Measurements from ENCODE around the gene STARD9. TPM values are rescaled to one million over a fixed set of nuclear protein-coding genes. Genes with fewer than 3 reads are reported as not detected.

The STARD9 gene
- total RNA-seq, 1 experiment from 2014 or later, result 5.0 TPM

DNA sequence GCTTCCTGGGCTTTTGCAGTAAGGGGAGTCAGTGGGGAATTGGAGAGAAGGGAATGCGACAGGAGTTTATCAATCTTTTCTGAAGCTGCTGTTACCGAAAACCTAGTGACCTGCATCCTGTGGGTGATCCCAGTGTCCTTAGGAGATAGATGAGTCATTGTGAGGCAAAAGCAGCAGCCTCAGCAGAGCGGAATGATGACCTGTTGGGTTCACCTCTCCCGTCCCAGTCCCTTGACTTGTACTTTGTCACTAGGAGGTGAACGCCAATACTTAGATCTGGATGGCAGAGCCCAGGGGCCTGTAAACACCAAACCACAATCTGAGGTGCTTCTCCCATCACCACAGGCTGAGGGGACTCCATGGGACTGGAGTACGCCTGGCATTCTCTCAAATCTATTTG, 143.6 kb downstream of the STARD9 start:
- no peak overlapping the region for H3K27ac ChIP-seq (ENCODE audit: low read depth, low read length)
- no peaks in the 10 kb centered on the region for H3K4me1 ChIP-seq (ENCODE audit: control insufficient read depth in 1 of 2, insufficient read depth in 2 of 2, low read length in 2 of 2)
- H3K4me3 ChIP-seq (replicated peaks in 1 of 2; ENCODE audit: low read depth in 1 of 2, low read length in 2 of 2), result no peak overlapping the region
- H3K36me3 ChIP-seq (ENCODE audit: control insufficient read depth in 1 of 2, insufficient read depth in 2 of 2, low read length in 2 of 2), result peaks cover under 1 to 6% of the 10 kb centered on the region in 2 experiments; a peak in 2 of 4 replicates
- H3K9me3 ChIP-seq (ENCODE audit: control insufficient read depth in 1 of 2, insufficient read depth in 1 of 2, low read depth in 1 of 2, low read length in 2 of 2), result no peaks in the 10 kb centered on the region
- ATAC-seq (no peak), DNase-seq (ENCODE audit: low read depth, low spot score) (no peak)
- H3K79me2 ChIP-seq (ENCODE audit: insufficient read depth, low read length), result no peaks in the 10 kb centered on the region
- H3K9me2 ChIP-seq (ENCODE audit: insufficient read depth), result no peaks in the 10 kb centered on the region
- no TSS peak for BruUV-seq (replicated peaks)
- POLR2A ChIA-PET, result no interaction called here
- TF ChIP-seq FOSL1 (IDR thresholded peaks at IDR 0.05; ENCODE audit: low read depth) (no peak), CBX3 (IDR thresholded peaks at IDR 0.05; ENCODE audit: low read depth) (no peak), SRF (IDR thresholded peaks at IDR 0.05; ENCODE audit: low read depth) (no peak), EZH2phosphoT487 (IDR thresholded peaks at IDR 0.05; ENCODE audit: borderline replicate concordance) (no peak)
- CTCF ChIA-PET, result no interaction called here
- no peak overlapping the region for H2AFZ ChIP-seq (ENCODE audit: low read depth, low read length, poor library complexity, severe bottlenecking)
- H3K4me2 ChIP-seq (ENCODE audit: low read length), result no peak overlapping the region
- RAD21 ChIA-PET (ENCODE audit: low non-redundant PET in 1 of 2, low total read pairs in 2 of 2, uncharacterized antibody in 2 of 2, unreplicated experiment in 2 of 2), result no interaction called here
- intact Hi-C loops (cut with micrococcal nuclease), result no loop called here
- no peak overlapping the region for H3K9ac ChIP-seq (ENCODE audit: low read length)
- no peaks in the 10 kb centered on the region for H3K27me3 ChIP-seq (ENCODE audit: insufficient read depth, low read length)
- no peaks in the 10 kb centered on the region for H4K20me1 ChIP-seq (ENCODE audit: insufficient read depth)

DNA sequence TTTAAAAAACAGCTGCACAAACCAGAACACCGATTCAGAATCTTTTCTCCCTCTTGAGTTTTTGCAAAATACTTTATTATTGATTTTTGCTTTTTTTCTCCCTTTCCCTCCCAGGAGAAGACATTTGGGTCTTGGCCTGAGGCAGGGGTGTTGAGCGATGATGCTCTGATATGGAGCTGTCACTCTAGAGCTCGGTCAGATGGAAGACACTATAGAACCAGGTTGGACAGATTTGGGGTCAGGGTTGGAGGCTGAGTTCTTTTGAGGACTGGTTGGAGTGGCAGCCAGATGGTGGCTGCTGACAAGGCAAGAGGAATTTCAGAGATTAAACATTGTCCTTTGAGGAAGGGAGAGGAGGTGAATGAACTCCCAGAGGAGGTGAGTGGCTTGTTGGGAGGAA, 144.7 kb downstream of the STARD9 start:
- Histone ChIP-seq H2AFZ (ENCODE audit: low read depth, low read length, poor library complexity, severe bottlenecking) (no peak overlapping the region), H3K4me3 (replicated peaks in 1 of 2; ENCODE audit: low read depth in 1 of 2, low read length in 2 of 2) (no peak overlapping the region), H3K4me1 (ENCODE audit: control insufficient read depth in 1 of 2, insufficient read depth in 2 of 2, low read length in 2 of 2) (no peaks in the 10 kb centered on the region), H3K9ac (ENCODE audit: low read length) (no peak overlapping the region), H3K4me2 (ENCODE audit: low read length) (no peak overlapping the region), H3K9me3 (ENCODE audit: control insufficient read depth in 1 of 2, insufficient read depth in 1 of 2, low read depth in 1 of 2, low read length in 2 of 2) (no peaks in the 10 kb centered on the region), H3K27me3 (ENCODE audit: insufficient read depth, low read length) (no peaks in the 10 kb centered on the region), H3K27ac (ENCODE audit: low read depth, low read length) (no peak overlapping the region), H4K20me1 (ENCODE audit: insufficient read depth) (no peaks in the 10 kb centered on the region), H3K79me2 (ENCODE audit: insufficient read depth, low read length) (no peaks in the 10 kb centered on the region), H3K36me3 (ENCODE audit: control insufficient read depth in 1 of 2, insufficient read depth in 2 of 2, low read length in 2 of 2) (peaks cover 4 to 14% of the 10 kb centered on the region in 2 experiments; a peak in 3 of 4 replicates), H3K9me2 (ENCODE audit: insufficient read depth) (no peaks in the 10 kb centered on the region)
- ChIA-PET CTCF (no interaction called here), POLR2A (no interaction called here), RAD21 (ENCODE audit: low non-redundant PET in 1 of 2, low total read pairs in 2 of 2, uncharacterized antibody in 2 of 2, unreplicated experiment in 2 of 2) (no interaction called here)
- TF ChIP-seq POLR2A (IDR thresholded peaks at IDR 0.05; ENCODE audit: borderline replicate concordance, extremely low read depth, insufficient read depth, insufficient read length) (no peak), FOSL1 (IDR thresholded peaks at IDR 0.05; ENCODE audit: low read depth) (no peak), CEBPB (IDR thresholded peaks at IDR 0.05; ENCODE audit: low read depth) (no peak), ELF1 (IDR thresholded peaks at IDR 0.05; ENCODE audit: borderline replicate concordance, low read depth) (no peak), TCF7L2 (IDR thresholded peaks at IDR 0.05; ENCODE audit: borderline replicate concordance, extremely low read depth, insufficient read depth, insufficient read length) (no peak), ZNF274 (IDR thresholded peaks at IDR 0.05; ENCODE audit: low read depth, low read length) (no peak), RAD21 (IDR thresholded peaks at IDR 0.05; ENCODE audit: low read depth) (no peak)
- no peak for ATAC-seq
- intact Hi-C loops (cut with micrococcal nuclease), result no loop called here
- DNase-seq (ENCODE audit: low read depth, low spot score), result no peak
- BruUV-seq (replicated peaks), result no TSS peak
